Stomach (tissue), 4 donors: ENCODE results near the gene RESF1.

Source experiments
- CTCF ChIP-seq, 7 experiments: fragments of 450-650 bp in 4 of 7; fragments of 200-600 bp in 3 of 7; sonication (generic) in 3 of 7; IDR thresholded peaks; one replicate each; pipeline ENCODE4 v1.5.1; 2016 to 2019; ENCODE audit warnings: antibody characterized with exemption in 7 of 7, control low read depth in 2 of 7, mild to moderate bottlenecking in 1 of 7
- POLR2A ChIP-seq, 4 donors: fragments of 450-650 bp; IDR thresholded peaks; one replicate each; pipeline ENCODE4 v1.6.1; 2016; ENCODE audit warnings: antibody characterized with exemption in 4 of 4, control low read depth in 2 of 4, mild to moderate bottlenecking in 1 of 4, moderate library complexity in 1 of 4
- POLR2AphosphoS5 ChIP-seq, 3 donors: sonication (generic); formaldehyde crosslinking; IDR thresholded peaks; one replicate each; pipeline ENCODE4 v1.6.1; 2016; ENCODE audit warnings: antibody characterized with exemption in 3 of 3

- TF ChIP-seq POLR2A (IDR thresholded peaks at IDR 0.05) (no peak), CTCF (IDR thresholded peaks at IDR 0.05) (no peak), POLR2AphosphoS5 (IDR thresholded peaks at IDR 0.05) (no peak)
Observed at GRCh38 chr12:31952418-31952817, 6.8 kb upstream of the RESF1 start.
